Measurements from ENCODE around the gene RTN4RL1. TPM values are rescaled to one million over a fixed set of nuclear protein-coding genes. Genes with fewer than 3 reads are reported as not detected.

Gene RTN4RL1
- total and polyA plus RNA-seq, 2 of the 4 experiments (the other 2 are of a cell fraction) = under 0.01 to 0.03 TPM

GRCh38 chr17:1976683-1977064 is 48.5 kb downstream of the RTN4RL1 start:
- H2BK15ac ChIP-seq (ENCODE audit: low read depth, low read length) = no peak overlapping the region
- no TSS peak for BruUV-seq (replicated peaks)
- no peaks in the 10 kb centered on the region for H3K9me3 ChIP-seq (ENCODE audit: control insufficient read depth, insufficient read depth, low read length)
- H4K5ac ChIP-seq (ENCODE audit: low read depth, low read length) = no peak overlapping the region
- no peak overlapping the region for H2AK5ac ChIP-seq (ENCODE audit: low read depth, low read length)
- H3K27me3 ChIP-seq (ENCODE audit: control insufficient read depth, insufficient read depth, low read length) = peaks cover 54% of the 10 kb centered on the region
- H3K18ac ChIP-seq (ENCODE audit: low read depth, low read length) = no peak overlapping the region
- H4K20me1 ChIP-seq (ENCODE audit: insufficient read depth, low read length) = no peaks in the 10 kb centered on the region
- no peak overlapping the region for H3K23ac ChIP-seq (ENCODE audit: low read depth, low read length)
- no peak overlapping the region for H2AK9ac ChIP-seq (replicated peaks; ENCODE audit: low read depth, low read length, poor library complexity)
- in situ Hi-C loops (cut with MboI; ENCODE audit: low sequenced_read_pairs) (no loop called here), intact Hi-C loops (cut with micrococcal nuclease) (no loop called here), dilution Hi-C loops (cut with HindIII; ENCODE audit: low sequenced_read_pairs, unreplicated experiment) (no loop called here)
- H3K9me1 ChIP-seq (ENCODE audit: insufficient read depth, low read length) = no peaks in the 10 kb centered on the region
- DNase-seq (no peak), ATAC-seq (ENCODE audit: low read depth) (no peak)
- no peak overlapping the region for H2BK20ac ChIP-seq (ENCODE audit: low read depth, low read length)
- no peak overlapping the region for H2BK5ac ChIP-seq (ENCODE audit: low read depth, low read length, poor library complexity, severe bottlenecking)
- no peak overlapping the region for H3K27ac ChIP-seq (ENCODE audit: insufficient read depth, low read length)
- no peaks in the 10 kb centered on the region for H3K79me1 ChIP-seq (ENCODE audit: low read depth in 1 of 2, low read length in 2 of 2)
- H3K4me1 ChIP-seq (ENCODE audit: control insufficient read depth, insufficient read depth, low read length) = peaks cover 2% of the 10 kb centered on the region
- no peaks in the 10 kb centered on the region for H3K36me3 ChIP-seq (ENCODE audit: control insufficient read depth, insufficient read depth, low read length)
- ChIA-PET POLR2A (ENCODE audit: unreplicated experiment) (no interaction called here), CTCF (no interaction called here)
- no peak overlapping the region for H4K91ac ChIP-seq (ENCODE audit: insufficient read depth, low read depth, low read length)
- no peak for TF ChIP-seq MXI1 (IDR thresholded peaks at IDR 0.05; ENCODE audit: borderline replicate concordance, low read depth, low read length)
- no peak for TF ChIP-seq USF2 (IDR thresholded peaks at IDR 0.05; ENCODE audit: low read depth, low read length)
- TF ChIP-seq SMC3 (IDR thresholded peaks at IDR 0.05; ENCODE audit: low read depth, low read length) = no peak
- TF ChIP-seq NFE2L2 (IDR thresholded peaks at IDR 0.05; ENCODE audit: low read depth, low read length) = no peak
- no peak for TF ChIP-seq CEBPB (IDR thresholded peaks at IDR 0.05; ENCODE audit: low read depth, low read length)
- TF ChIP-seq MAFK (IDR thresholded peaks at IDR 0.05; ENCODE audit: low read depth, low read length) = no peak
- TF ChIP-seq RAD21 (IDR thresholded peaks at IDR 0.05; ENCODE audit: low read length) = no peak
- no peak for TF ChIP-seq FOS (IDR thresholded peaks at IDR 0.05; ENCODE audit: low read depth, low read length)
- no peak for TF ChIP-seq RFX5 (IDR thresholded peaks at IDR 0.05; ENCODE audit: low read depth, low read length)
- TF ChIP-seq, protein P1, sequence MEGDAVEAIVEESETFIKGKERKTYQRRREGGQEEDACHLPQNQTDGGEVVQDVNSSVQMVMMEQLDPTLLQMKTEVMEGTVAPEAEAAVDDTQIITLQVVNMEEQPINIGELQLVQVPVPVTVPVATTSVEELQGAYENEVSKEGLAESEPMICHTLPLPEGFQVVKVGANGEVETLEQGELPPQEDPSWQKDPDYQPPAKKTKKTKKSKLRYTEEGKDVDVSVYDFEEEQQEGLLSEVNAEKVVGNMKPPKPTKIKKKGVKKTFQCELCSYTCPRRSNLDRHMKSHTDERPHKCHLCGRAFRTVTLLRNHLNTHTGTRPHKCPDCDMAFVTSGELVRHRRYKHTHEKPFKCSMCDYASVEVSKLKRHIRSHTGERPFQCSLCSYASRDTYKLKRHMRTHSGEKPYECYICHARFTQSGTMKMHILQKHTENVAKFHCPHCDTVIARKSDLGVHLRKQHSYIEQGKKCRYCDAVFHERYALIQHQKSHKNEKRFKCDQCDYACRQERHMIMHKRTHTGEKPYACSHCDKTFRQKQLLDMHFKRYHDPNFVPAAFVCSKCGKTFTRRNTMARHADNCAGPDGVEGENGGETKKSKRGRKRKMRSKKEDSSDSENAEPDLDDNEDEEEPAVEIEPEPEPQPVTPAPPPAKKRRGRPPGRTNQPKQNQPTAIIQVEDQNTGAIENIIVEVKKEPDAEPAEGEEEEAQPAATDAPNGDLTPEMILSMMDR (conservative IDR thresholded peaks at IDR 0.05; ENCODE audit: low read depth, low read length) = no peak
- no peak for TF ChIP-seq MAZ (IDR thresholded peaks at IDR 0.05; ENCODE audit: borderline replicate concordance, low read depth, low read length)
- no peak for TF ChIP-seq CHD1 (IDR thresholded peaks at IDR 0.05; ENCODE audit: low read depth, low read length)
- no peak for TF ChIP-seq RCOR1 (IDR thresholded peaks at IDR 0.05; ENCODE audit: insufficient replicate concordance, low read length)
- TF ChIP-seq, protein P2, sequence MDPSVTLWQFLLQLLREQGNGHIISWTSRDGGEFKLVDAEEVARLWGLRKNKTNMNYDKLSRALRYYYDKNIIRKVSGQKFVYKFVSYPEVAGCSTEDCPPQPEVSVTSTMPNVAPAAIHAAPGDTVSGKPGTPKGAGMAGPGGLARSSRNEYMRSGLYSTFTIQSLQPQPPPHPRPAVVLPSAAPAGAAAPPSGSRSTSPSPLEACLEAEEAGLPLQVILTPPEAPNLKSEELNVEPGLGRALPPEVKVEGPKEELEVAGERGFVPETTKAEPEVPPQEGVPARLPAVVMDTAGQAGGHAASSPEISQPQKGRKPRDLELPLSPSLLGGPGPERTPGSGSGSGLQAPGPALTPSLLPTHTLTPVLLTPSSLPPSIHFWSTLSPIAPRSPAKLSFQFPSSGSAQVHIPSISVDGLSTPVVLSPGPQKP (IDR thresholded peaks at IDR 0.05; ENCODE audit: borderline replicate concordance, low read depth, low read length) = no peak
- TF ChIP-seq BHLHE40 (IDR thresholded peaks at IDR 0.05; ENCODE audit: low read depth, low read length) = no peak
- TF ChIP-seq POLR2A (IDR thresholded peaks at IDR 0.05; ENCODE audit: low read depth, low read length) = no peak
- H3K14ac ChIP-seq (replicated peaks; ENCODE audit: low read depth, low read length) = no peak overlapping the region
- no peak overlapping the region for H2AFZ ChIP-seq (replicated peaks; ENCODE audit: low read length, poor library complexity)
- H3K4me3 ChIP-seq (ENCODE audit: insufficient read depth, low read depth, low read length) = no peak overlapping the region
- H3K4ac ChIP-seq (ENCODE audit: low read depth, low read length) = no peak overlapping the region
- H3K56ac ChIP-seq (ENCODE audit: extremely low read depth, insufficient read depth, low read length) = no peak overlapping the region
- H4K8ac ChIP-seq (ENCODE audit: low read depth in 2 of 2, low read length in 2 of 2) = no peak overlapping the region
- H3K4me2 ChIP-seq (ENCODE audit: low read depth, low read length) = no peak overlapping the region
- 83% methylated on average over 2 of the region's 5 CpGs; no CpG with 5 or more reads in 1 of the 2 experiments for WGBS, 2 experiments (ENCODE audit: extremely low coverage in 2 of 2, insufficient read length in 1 of 2)
- H3K9ac ChIP-seq (ENCODE audit: low read depth, low read length) = no peak overlapping the region
- no peak overlapping the region for H2BK120ac ChIP-seq (ENCODE audit: low read depth, low read length)
